ENCODE results near the gene POLE4. TPM values are rescaled to one million over a fixed set of nuclear protein-coding genes. Genes with fewer than 3 reads are reported as not detected.

Gene POLE4
- total RNA-seq, 1 experiment from 2014 or later: 34.6 TPM

DNA sequence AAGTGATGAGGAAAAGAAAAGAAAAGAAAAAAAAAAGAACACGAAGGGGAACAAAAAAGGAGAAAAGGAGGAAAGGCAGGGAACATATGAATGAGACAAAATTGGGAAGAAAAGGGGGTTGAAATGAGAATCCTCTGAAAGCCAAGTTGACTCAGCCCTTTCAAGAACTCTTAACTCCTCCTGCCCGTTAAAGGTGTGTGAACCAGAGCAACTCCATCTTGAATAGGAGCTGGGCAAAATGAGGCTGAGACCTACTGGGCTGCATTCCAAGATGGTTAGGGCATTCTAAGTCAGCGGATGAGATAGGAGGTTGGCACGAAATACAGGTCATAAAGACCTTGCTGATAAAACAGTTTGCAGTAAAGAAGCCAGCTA is 4.0 kb upstream of the POLE4 start:
- H3K4me1 Mint-ChIP-seq (ENCODE audit: low read depth, unreplicated experiment): peaks cover 29% of the 10 kb centered on the region
- H3K9me3 Mint-ChIP-seq (ENCODE audit: low read depth, unreplicated experiment): peaks cover 3% of the 10 kb centered on the region
- H3K27ac Mint-ChIP-seq (ENCODE audit: unreplicated experiment): no peak overlapping the region
- H3K27me3 Mint-ChIP-seq (ENCODE audit: unreplicated experiment): no peaks in the 10 kb centered on the region
- H3K4me3 Mint-ChIP-seq (ENCODE audit: low read depth, unreplicated experiment): no peak overlapping the region
- no TSS peak for BruUV-seq (replicated peaks)
- no peak for DNase-seq
- H3K36me3 Mint-ChIP-seq (ENCODE audit: insufficient read depth, unreplicated experiment): peaks cover 15% of the 10 kb centered on the region
- TF ChIP-seq, protein P1, sequence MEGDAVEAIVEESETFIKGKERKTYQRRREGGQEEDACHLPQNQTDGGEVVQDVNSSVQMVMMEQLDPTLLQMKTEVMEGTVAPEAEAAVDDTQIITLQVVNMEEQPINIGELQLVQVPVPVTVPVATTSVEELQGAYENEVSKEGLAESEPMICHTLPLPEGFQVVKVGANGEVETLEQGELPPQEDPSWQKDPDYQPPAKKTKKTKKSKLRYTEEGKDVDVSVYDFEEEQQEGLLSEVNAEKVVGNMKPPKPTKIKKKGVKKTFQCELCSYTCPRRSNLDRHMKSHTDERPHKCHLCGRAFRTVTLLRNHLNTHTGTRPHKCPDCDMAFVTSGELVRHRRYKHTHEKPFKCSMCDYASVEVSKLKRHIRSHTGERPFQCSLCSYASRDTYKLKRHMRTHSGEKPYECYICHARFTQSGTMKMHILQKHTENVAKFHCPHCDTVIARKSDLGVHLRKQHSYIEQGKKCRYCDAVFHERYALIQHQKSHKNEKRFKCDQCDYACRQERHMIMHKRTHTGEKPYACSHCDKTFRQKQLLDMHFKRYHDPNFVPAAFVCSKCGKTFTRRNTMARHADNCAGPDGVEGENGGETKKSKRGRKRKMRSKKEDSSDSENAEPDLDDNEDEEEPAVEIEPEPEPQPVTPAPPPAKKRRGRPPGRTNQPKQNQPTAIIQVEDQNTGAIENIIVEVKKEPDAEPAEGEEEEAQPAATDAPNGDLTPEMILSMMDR (IDR thresholded peaks at IDR 0.05; ENCODE audit: unreplicated experiment): no peak
- CTCF ChIA-PET: no interaction called here
- intact Hi-C loops (cut with micrococcal nuclease; ENCODE audit: unreplicated experiment): no loop called here

DNA sequence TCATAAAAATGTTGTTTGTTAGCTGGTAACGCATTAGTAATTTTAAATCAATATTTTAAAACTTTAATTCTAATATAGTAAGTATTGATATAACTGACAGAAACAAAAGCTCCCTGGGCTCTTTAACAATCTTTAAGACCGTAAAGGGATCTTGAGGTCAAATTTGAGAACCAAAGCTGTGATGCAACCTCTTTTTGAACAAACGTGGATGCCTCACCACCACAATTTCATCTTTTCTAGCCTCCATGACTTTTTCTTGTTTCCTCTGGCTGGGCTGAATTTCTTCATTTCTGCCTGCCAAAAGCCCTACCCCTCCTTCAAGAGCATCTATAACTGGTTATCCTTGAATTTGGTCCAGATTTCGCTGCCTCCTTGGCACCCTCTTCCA is 563 bp upstream of the POLE4 start:
- intact Hi-C loops (cut with micrococcal nuclease; ENCODE audit: unreplicated experiment): no loop called here
- BruUV-seq (replicated peaks): TSS peak; percentile 92
- CTCF ChIA-PET: no interaction called here
- Mint-ChIP-seq H3K4me1 (ENCODE audit: low read depth, unreplicated experiment) (peaks cover 19% of the 10 kb centered on the region), H3K4me3 (ENCODE audit: low read depth, unreplicated experiment) (peak overlapping the region; percentile 82), H3K36me3 (ENCODE audit: insufficient read depth, unreplicated experiment) (peaks cover 17% of the 10 kb centered on the region), H3K27ac (ENCODE audit: unreplicated experiment) (peak overlapping the region; percentile 82), H3K27me3 (ENCODE audit: unreplicated experiment) (no peaks in the 10 kb centered on the region), H3K9me3 (ENCODE audit: low read depth, unreplicated experiment) (no peaks in the 10 kb centered on the region)
- DNase-seq: no peak
- TF ChIP-seq, protein P1 (IDR thresholded peaks at IDR 0.05; ENCODE audit: unreplicated experiment): no peak

DNA sequence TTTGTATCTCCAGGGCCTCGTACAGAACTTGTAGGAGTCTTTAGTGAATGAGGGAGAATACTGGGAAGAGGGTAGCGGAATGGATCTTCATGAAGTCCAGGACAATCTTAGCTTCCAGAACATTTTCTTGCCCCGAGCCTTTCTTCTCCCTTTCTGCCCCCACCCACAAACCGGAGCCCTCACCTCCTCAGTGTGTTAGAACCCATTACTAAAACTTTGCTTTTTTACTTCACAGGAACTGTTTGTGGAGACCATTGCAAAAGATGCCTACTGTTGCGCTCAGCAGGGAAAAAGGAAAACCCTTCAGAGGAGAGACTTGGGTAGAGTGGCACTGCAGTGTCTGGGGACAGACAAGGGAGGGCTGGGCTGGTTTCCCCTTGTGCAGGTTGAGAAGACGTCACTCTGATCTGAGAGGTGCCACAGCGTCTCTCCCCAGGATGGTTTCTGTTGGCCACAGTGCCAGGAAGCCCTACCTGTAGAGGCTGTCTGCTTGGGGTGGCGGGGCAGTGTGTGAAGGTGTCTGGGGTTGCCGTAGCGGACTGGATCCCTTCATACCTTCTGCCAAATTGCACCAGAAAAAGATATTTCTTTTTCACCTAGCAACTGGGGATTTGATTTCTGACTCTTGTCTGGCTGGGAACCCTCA is 786 bp downstream of the POLE4 start:
- TF ChIP-seq, protein P1 (IDR thresholded peaks at IDR 0.05; ENCODE audit: unreplicated experiment): no peak
- no peak for DNase-seq
- Mint-ChIP-seq H3K4me3 (ENCODE audit: low read depth, unreplicated experiment) (peak overlapping the region; percentile 82), H3K4me1 (ENCODE audit: low read depth, unreplicated experiment) (peaks cover 19% of the 10 kb centered on the region), H3K27me3 (ENCODE audit: unreplicated experiment) (no peaks in the 10 kb centered on the region), H3K27ac (ENCODE audit: unreplicated experiment) (peak overlapping the region; percentile 82), H3K36me3 (ENCODE audit: insufficient read depth, unreplicated experiment) (peaks cover 17% of the 10 kb centered on the region), H3K9me3 (ENCODE audit: low read depth, unreplicated experiment) (no peaks in the 10 kb centered on the region)
- intact Hi-C loops (cut with micrococcal nuclease; ENCODE audit: unreplicated experiment): no loop called here
- CTCF ChIA-PET: no interaction called here
- no TSS peak for BruUV-seq (replicated peaks)

- BruUV-seq (replicated peaks): no TSS peak
Observed at GRCh38 chr2:74966887-74967286, 8.4 kb downstream of the POLE4 start.

More at GRCh38 chr2:74966887-74967286, 8.4 kb downstream of the POLE4 start:
- TF ChIP-seq, protein P1 (IDR thresholded peaks at IDR 0.05; ENCODE audit: unreplicated experiment): no peak
- H3K27me3 Mint-ChIP-seq (ENCODE audit: unreplicated experiment): no peaks in the 10 kb centered on the region
- H3K4me3 Mint-ChIP-seq (ENCODE audit: low read depth, unreplicated experiment): no peak overlapping the region
- no peak for DNase-seq
- no peaks in the 10 kb centered on the region for H3K4me1 Mint-ChIP-seq (ENCODE audit: low read depth, unreplicated experiment)
- no peak overlapping the region for H3K27ac Mint-ChIP-seq (ENCODE audit: unreplicated experiment)
- H3K9me3 Mint-ChIP-seq (ENCODE audit: low read depth, unreplicated experiment): peaks cover 5% of the 10 kb centered on the region
- H3K36me3 Mint-ChIP-seq (ENCODE audit: insufficient read depth, unreplicated experiment): no peaks in the 10 kb centered on the region
- intact Hi-C loops (cut with micrococcal nuclease; ENCODE audit: unreplicated experiment): no loop called here
- CTCF ChIA-PET: no interaction called here

All from Calu3 (cell line).